Endothelial cell of umbilical vein (primary cell): ENCODE data around the gene FAM136A. TPM values are rescaled to one million over a fixed set of nuclear protein-coding genes. Genes with fewer than 3 reads are reported as not detected.

Experiments
- BruUV-seq: library from RNA; stranded (reverse); fragments of 400-500 nt; replicated peaks from 2 replicates; lab custom pipeline; 2021; lab: Mats Ljungman, UMichigan
- CTCF ChIA-PET: fragments of 300-600, 350-600 bp; sonication (Branson Sonifier 250); formaldehyde crosslinking; loops from one replicate; lab custom pipeline; 2021; ENCODE audit warnings: antibody characterized with exemption, inconsistent platforms; lab: Charles Lee
- POLR2A ChIA-PET: fragments of 300-600, 350-600 bp; sonication (Branson Sonifier 250); formaldehyde crosslinking; loops from one replicate; lab custom pipeline; 2021; ENCODE audit warnings: antibody characterized with exemption, inconsistent platforms; lab: Charles Lee
- DNase-seq: peaks from one replicate; pipeline ENCODE4 v3.0.0-alpha.2; 2011; ENCODE audit warnings: low read depth, low spot score
- FAIRE-seq: peaks from 2 replicates; lab custom pipeline; 2011; peaks lifted over from hg19 to GRCh38; lab: Jason Lieb, UNC
- H2AFZ ChIP-seq: 2 replicates; pipeline ENCODE4 v1.6.0; 2012; ENCODE audit warnings: low read depth, low read length, control low read depth, inconsistent platforms
- H3K27ac ChIP-seq: 2 replicates; pipeline ENCODE4 v1.5.1; 2011; ENCODE audit warnings: low read depth, mild to moderate bottlenecking, control low read depth, low read length, moderate library complexity; ENCODE audit not compliant: insufficient read depth
- H3K27me3 ChIP-seq, 2 experiments: 2 replicates each; pipeline versions ENCODE4 v1.6.0 to v1.6.1; 2011; ENCODE audit warnings: low read length in 2 of 2, mixed read lengths in 1 of 2; ENCODE audit not compliant: control insufficient read depth in 2 of 2, insufficient read depth in 2 of 2
- H3K36me3 ChIP-seq, 2 experiments: 2 replicates in 1 of 2; 3 replicates in 1 of 2; pipeline ENCODE4 v1.5.1; 2011; ENCODE audit warnings: low read length in 2 of 2, mild to moderate bottlenecking in 1 of 2, moderate library complexity in 1 of 2; ENCODE audit not compliant: control insufficient read depth in 2 of 2, insufficient read depth in 2 of 2; ENCODE audit errors: extremely low read depth in 1 of 2
- H3K4me1 ChIP-seq: 3 replicates; pipeline ENCODE4 v1.5.1; 2011; ENCODE audit warnings: mild to moderate bottlenecking, low read length; ENCODE audit not compliant: control insufficient read depth, insufficient read depth; ENCODE audit errors: extremely low read depth
- H3K4me2 ChIP-seq: 2 replicates; pipeline ENCODE4 v1.6.1; 2011; ENCODE audit warnings: low read length, control low read depth, mixed read lengths; ENCODE audit not compliant: insufficient read depth
- H3K4me3 ChIP-seq, 3 experiments: fragments of 200-600 bp in 1 of 3; sonication (generic), shearing (Covaris generic) in 1 of 3; replicated peaks in 1 of 3; 2 replicates each; pipeline ENCODE4 v1.5.1; 2011 to 2016; ENCODE audit warnings: control low read depth in 3 of 3, low read length in 3 of 3, mild to moderate bottlenecking in 2 of 3, inconsistent platforms in 1 of 3, low read depth in 1 of 3, moderate library complexity in 1 of 3; ENCODE audit not compliant: insufficient read depth in 1 of 3
- H3K79me2 ChIP-seq: 2 replicates; pipeline ENCODE4 v1.6.0; 2012; ENCODE audit warnings: low read length, inconsistent platforms; ENCODE audit not compliant: control insufficient read depth, insufficient read depth
- H3K9ac ChIP-seq: replicated peaks from 2 replicates; pipeline ENCODE3; 2011; ENCODE audit warnings: low read length, control low read depth; ENCODE audit not compliant: insufficient read depth; ENCODE audit errors: extremely low read depth
- H3K9me1 ChIP-seq: replicated peaks from 3 replicates; pipeline ENCODE4 v1.6.0; 2011; ENCODE audit warnings: mild to moderate bottlenecking, low read length; ENCODE audit not compliant: control insufficient read depth, insufficient read depth; ENCODE audit errors: extremely low read depth
- H3K9me3 ChIP-seq: replicated peaks from 2 replicates; pipeline ENCODE4 v1.5.1; 2012; ENCODE audit warnings: low read length, inconsistent platforms; ENCODE audit not compliant: control insufficient read depth, insufficient read depth
- H4K20me1 ChIP-seq: replicated peaks from 2 replicates; pipeline ENCODE3; 2011; ENCODE audit warnings: mild to moderate bottlenecking, low read length; ENCODE audit not compliant: control insufficient read depth, insufficient read depth; ENCODE audit errors: extremely low read depth
- FOS ChIP-seq: IDR thresholded peaks from 2 replicates; pipeline ENCODE4 v1.6.1; 2011; ENCODE audit warnings: mild to moderate bottlenecking, low read length, moderate library complexity, borderline replicate concordance; ENCODE audit not compliant: insufficient read depth
- GATA2 ChIP-seq: IDR thresholded peaks from 2 replicates; pipeline ENCODE4 v1.7.0; 2011; ENCODE audit warnings: low read depth, mild to moderate bottlenecking, moderate library complexity, mixed read lengths, low read length; ENCODE audit not compliant: insufficient read length, insufficient read depth
- MAX ChIP-seq: IDR thresholded peaks from 2 replicates; pipeline ENCODE4 v1.6.1; 2011; ENCODE audit not compliant: insufficient read depth, insufficient read length
- POLR2A ChIP-seq: IDR thresholded peaks from 2 replicates; pipeline ENCODE4 v1.6.1; 2012; ENCODE audit warnings: low read depth, mild to moderate bottlenecking, control low read depth, low read length
- dilution Hi-C: fragments of 300-500 bp; cut with MboI; formaldehyde crosslinking; loops from one replicate; pipeline ENCODE4 v1.15.0; 2019; ENCODE audit warnings: low sequenced_read_pairs; ENCODE audit not compliant: extremely low pct_ligation_motif_present
- intact Hi-C: fragments of 100-400 bp; cut with micrococcal nuclease; formaldehyde crosslinking; loops from one replicate; pipeline ENCODE4 v1.10.0; 2022
- polyA plus RNA-seq, 4 experiments: library from polyadenylated mRNA; depleted of rRNA in 3 of 4; stranded (reverse) in 3 of 4; unstranded in 1 of 4; fragments of >200 nt; gene quantifications; 2 replicates each; pipeline versions ENCODE4 v1.2.1 to v1.2.3, GENCODE V29; 2011 to 2012; ENCODE audit warnings: missing spikeins in 1 of 4
- total RNA-seq: library from RNA; stranded (reverse); gene quantifications from 2 replicates; pipeline ENCODE4 v1.2.3, GENCODE V29; 2021

The FAM136A gene
- total and polyA plus RNA-seq, 2 donors (not counting 3 experiments of a cell fraction or from before 2014, with no cell fraction given), result 28.3 to 42.4 TPM

- no peak overlapping the region for H3K4me3 ChIP-seq
- CTCF ChIA-PET, result interaction anchor here (1.2 kb wide), 1 partner anchor 27 kb away, joined by 3 read pairs; no protein-coding TSS in a partner anchor
- FAIRE-seq, result no peak
- H3K4me1 ChIP-seq, result peaks cover 4% of the 10 kb centered on the region
- POLR2A ChIA-PET, result no interaction called here
- no peaks in the 10 kb centered on the region for H3K9me3 ChIP-seq
- no peak overlapping the region for H3K4me2 ChIP-seq
- BruUV-seq, result no TSS peak
- intact Hi-C loops (no loop called here), dilution Hi-C loops (no loop called here)
- no peaks in the 10 kb centered on the region for H3K9me1 ChIP-seq
- H4K20me1 ChIP-seq, result no peaks in the 10 kb centered on the region
- TF ChIP-seq FOS (no peak), POLR2A (no peak), MAX (no peak)
- H3K9ac ChIP-seq, result no peak overlapping the region
- no peak for DNase-seq
- H3K36me3 ChIP-seq, result no peaks in the 10 kb centered on the region
- H2AFZ ChIP-seq, result no peak overlapping the region
- H3K27me3 ChIP-seq, result no peaks in the 10 kb centered on the region
- no peak overlapping the region for H3K27ac ChIP-seq
- no peaks in the 10 kb centered on the region for H3K79me2 ChIP-seq
These were observed 40.4 kb downstream of the FAM136A start for GRCh38 chr2:70261501-70261900.

- Histone ChIP-seq H3K4me2 (peak overlapping the region; percentile 67), H4K20me1 (no peaks in the 10 kb centered on the region), H3K9me1 (no peaks in the 10 kb centered on the region), H3K4me1 (peaks cover 4% of the 10 kb centered on the region), H3K27me3 (no peaks in the 10 kb centered on the region), H3K36me3 (no peaks in the 10 kb centered on the region), H2AFZ (peak overlapping the region; percentile 99), H3K9me3 (no peaks in the 10 kb centered on the region), H3K79me2 (no peaks in the 10 kb centered on the region), H3K9ac (peak overlapping the region; percentile 47), H3K4me3 (peak overlapping the region; percentile 57 to 77 (median 73)), H3K27ac (no peak overlapping the region)
- intact Hi-C loops, result loop anchor here (1.0 to 5.0 kb wide), 3 partner anchors 9 to 809 kb away; partner anchors contain the start of genes NAGK and SNRPG
- DNase-seq (no peak), FAIRE-seq (peak; percentile 21)
- CTCF ChIA-PET, result interaction anchor here (0.6 to 1.5 kb wide), 3 partner anchors 13 to 534 kb away, joined by 3 to 8 read pairs (median 5); no protein-coding TSS in a partner anchor
- TF ChIP-seq MAX, result no peak
- TF ChIP-seq GATA2, result peak; percentile 2
- POLR2A ChIA-PET, result interaction anchor here (0.5 to 1.5 kb wide), 5 partner anchors 9 to 551 kb away, joined by 3 to 13 read pairs (median 3); partner anchors contain the start of gene SNRPG
- BruUV-seq, result no TSS peak
- dilution Hi-C loops, result no loop called here
These were observed 43.4 kb downstream of the FAM136A start for GRCh38 chr2:70258532-70258875.
